T-cell (primary cell): ENCODE results near the gene RAP1A. TPM values are rescaled to one million over a fixed set of nuclear protein-coding genes. Genes with fewer than 3 reads are reported as not detected.

Experiments used
- ATAC-seq, 4 experiments: fragments of 200-7000 bp in 3 of 4; fragments of 150-1000 bp in 1 of 4; cut with Tn5 transposase; replicated peaks in 1 of 4; 1 replicate in 3 of 4; 2 replicates in 1 of 4; pipeline ENCODE4 v1.10.0; 2021; ENCODE audit warnings: moderate library complexity in 3 of 4, mild to moderate bottlenecking in 2 of 4, moderate number of reproducible peaks in 1 of 4
- CTCF ChIA-PET, 2 donors: fragments of 300-600 bp; sonication (Branson Sonifier 250); formaldehyde crosslinking; loops; one replicate each; lab custom pipeline; 2022; ENCODE audit warnings: antibody characterized with exemption in 2 of 2; lab: Charles Lee
- POLR2A ChIA-PET, 2 donors: fragments of 300-600 bp; sonication (Branson Sonifier 250); formaldehyde crosslinking; loops; one replicate each; lab custom pipeline; 2022; ENCODE audit warnings: antibody characterized with exemption in 2 of 2; lab: Charles Lee
- DNase-seq, 35 experiments: peaks; one replicate each; pipeline versions ENCODE4 v3.0.0 to v3.0.0-alpha.2; 2013 to 2023
- H3K27ac ChIP-seq: one replicate; pipeline ENCODE4 v1.5.1; 2013; ENCODE audit warnings: low read length
- H3K27me3 ChIP-seq, 2 experiments: replicated peaks in 1 of 2; 1 replicate in 1 of 2; 2 replicates in 1 of 2; pipeline versions ENCODE4 v1.6.1 to v1.7.0; 2013; ENCODE audit warnings: low read length in 1 of 2, mixed read lengths in 1 of 2; ENCODE audit not compliant: control insufficient read depth in 2 of 2, insufficient read depth in 2 of 2; ENCODE audit errors: extremely low read depth in 1 of 2
- H3K36me3 ChIP-seq, 2 donors: 1 replicate in 1 of 2; 2 replicates in 1 of 2; pipeline versions ENCODE4 v1.6.1 to v1.7.0; 2013; ENCODE audit warnings: low read length in 1 of 2; ENCODE audit not compliant: control insufficient read depth in 2 of 2, insufficient read depth in 1 of 2; ENCODE audit errors: extremely low read depth in 1 of 2
- H3K4me1 ChIP-seq, 2 experiments: 1 replicate in 1 of 2; 2 replicates in 1 of 2; pipeline versions ENCODE4 v1.6.1 to v1.7.0; 2013; ENCODE audit warnings: low read length in 2 of 2, mixed read lengths in 1 of 2; ENCODE audit not compliant: insufficient read depth in 2 of 2, control insufficient read depth in 1 of 2; ENCODE audit errors: extremely low read depth in 1 of 2
- H3K4me3 ChIP-seq, 2 donors: 1 replicate in 1 of 2; 2 replicates in 1 of 2; pipeline versions ENCODE4 v1.5.1 to v1.7.0; 2013; ENCODE audit warnings: mild to moderate bottlenecking in 2 of 2, low read length in 1 of 2, moderate library complexity in 1 of 2; ENCODE audit not compliant: control insufficient read depth in 1 of 2; ENCODE audit errors: extremely low read depth in 1 of 2
- H3K9me3 ChIP-seq: 2 replicates; pipeline ENCODE4 v1.7.0; 2013
- H3K27ac Mint-ChIP-seq, 2 donors: one replicate each; pipeline ENCODE4 v1.8.0; 2020 to 2021; ENCODE audit warnings: mild to moderate bottlenecking in 2 of 2, mixed read lengths in 2 of 2
- H3K27me3 Mint-ChIP-seq, 2 donors: one replicate each; pipeline ENCODE4 v1.8.0; 2021 to 2022; ENCODE audit warnings: mixed read lengths in 2 of 2
- H3K36me3 Mint-ChIP-seq: one replicate; pipeline ENCODE4 v1.8.0; 2021; ENCODE audit warnings: mixed read lengths
- H3K4me1 Mint-ChIP-seq, 3 donors: one replicate each; pipeline ENCODE4 v1.8.0; 2020 to 2022; ENCODE audit warnings: mixed read lengths in 3 of 3, mild to moderate bottlenecking in 1 of 3
- H3K4me3 Mint-ChIP-seq, 3 donors: one replicate each; pipeline ENCODE4 v1.8.0; 2020 to 2022; ENCODE audit warnings: mild to moderate bottlenecking in 3 of 3, mixed read lengths in 3 of 3, moderate library complexity in 3 of 3
- H3K9me3 Mint-ChIP-seq, 3 donors: one replicate each; pipeline ENCODE4 v1.8.0; 2020 to 2022; ENCODE audit warnings: mixed read lengths in 3 of 3
- WGBS: methylation state at CpG from one replicate; pipeline ENCODE4 v1.1.5; 2013; ENCODE audit warnings: missing lambda C conversion rate; ENCODE audit not compliant: insufficient coverage; 5-methylcytosine and 5-hydroxymethylcytosine counted together
- total RNA-seq, 35 experiments: library from RNA in 6 of 35; stranded (reverse) in 6 of 35; fragments of 120-200 nt in 1 of 35; gene quantifications; one replicate each; pipeline versions ENCODE4 v1.2.1 to v1.2.4 and lab custom pipeline; 2013 to 2026

RAP1A gene
- total RNA-seq, 5 donors from 2014 or later (not counting 1 experiment from before 2014, with no cell fraction given) = 95.0 to 108 (median 103) TPM

GRCh38 chr1:111733183-111733991, 113.8 kb downstream of the RAP1A start:
- CTCF ChIA-PET = no interaction called here
- ATAC-seq = no peak
- Mint-ChIP-seq H3K27ac (no peak overlapping the region), H3K36me3 (no peaks in the 10 kb centered on the region), H3K27me3 (peaks cover 7 to 10% of the 10 kb centered on the region in 2 donors), H3K4me3 (no peak overlapping the region), H3K4me1 (peaks cover 8 to 11% (median 10%) of the 10 kb centered on the region in 3 donors), H3K9me3 (no peaks in the 10 kb centered on the region)
- H3K36me3 ChIP-seq = no peaks in the 10 kb centered on the region
- POLR2A ChIA-PET = no interaction called here
- H3K9me3 ChIP-seq = no peaks in the 10 kb centered on the region
- H3K4me1 ChIP-seq = peaks cover 0 to 13% of the 10 kb centered on the region in 2 experiments
- 54% methylated on average over 3 of the region's 9 CpGs for WGBS
- H3K4me3 ChIP-seq = no peak overlapping the region
- peak in 4 of 35 experiments; percentile 3 to 27 (median 16) for DNase-seq
- no peak overlapping the region for H3K27ac ChIP-seq
- H3K27me3 ChIP-seq = peaks cover 0 to 41% of the 10 kb centered on the region in 2 experiments

GRCh38 chr1:111733992-111734341, 114.4 kb downstream of the RAP1A start:
- whole genome bisulfite sequencing = 100% methylated on average over 2 of the region's 5 CpGs
- CTCF ChIA-PET = interaction anchor here in 1 of 2 donors (0.6 kb wide), 1 partner anchor 19 kb away, joined by 3 read pairs; no protein-coding TSS in a partner anchor

GRCh38 chr1:111734426-111734825, 114.8 kb downstream of the RAP1A start:
- no peak overlapping the region for H3K4me3 ChIP-seq
- no peaks in the 10 kb centered on the region for H3K9me3 Mint-ChIP-seq
- 100% methylated on average over 3 of the region's 3 CpGs for WGBS
- H3K36me3 ChIP-seq = no peaks in the 10 kb centered on the region
- ChIA-PET CTCF (interaction anchor here in 1 of 2 donors (0.6 kb wide), 1 partner anchor 20 kb away, joined by 3 read pairs; no protein-coding TSS in a partner anchor), POLR2A (no interaction called here)
- ATAC-seq (no peak), DNase-seq (no peak)
- H3K27ac ChIP-seq = no peak overlapping the region
- H3K9me3 ChIP-seq = no peaks in the 10 kb centered on the region
- H3K27me3 Mint-ChIP-seq = peaks cover 7 to 12% of the 10 kb centered on the region in 2 donors
- H3K27ac Mint-ChIP-seq = no peak overlapping the region
- H3K27me3 ChIP-seq = peaks cover 0 to 49% of the 10 kb centered on the region in 2 experiments
- H3K36me3 Mint-ChIP-seq = no peaks in the 10 kb centered on the region
- H3K4me1 Mint-ChIP-seq = peaks cover 11 to 16% (median 14%) of the 10 kb centered on the region in 3 donors
- no peak overlapping the region for H3K4me3 Mint-ChIP-seq
- peaks cover 0 to 23% of the 10 kb centered on the region in 2 experiments for H3K4me1 ChIP-seq

More at GRCh38 chr1:111733992-111734341, 114.4 kb downstream of the RAP1A start:
- Mint-ChIP-seq H3K4me3 (no peak overlapping the region), H3K27ac (no peak overlapping the region), H3K4me1 (peaks cover 11 to 15% (median 14%) of the 10 kb centered on the region in 3 donors), H3K27me3 (peaks cover 7 to 12% of the 10 kb centered on the region in 2 donors), H3K9me3 (no peaks in the 10 kb centered on the region), H3K36me3 (no peaks in the 10 kb centered on the region)
- POLR2A ChIA-PET = no interaction called here
- peak in 1 of 35 experiments; percentile 23 for DNase-seq
- H3K27ac ChIP-seq = no peak overlapping the region
- no peak for ATAC-seq
- H3K27me3 ChIP-seq = peaks cover 0 to 45% of the 10 kb centered on the region in 2 experiments
- H3K4me1 ChIP-seq = peaks cover 0 to 19% of the 10 kb centered on the region in 2 experiments
- no peak overlapping the region for H3K4me3 ChIP-seq
- H3K9me3 ChIP-seq = no peaks in the 10 kb centered on the region
- H3K36me3 ChIP-seq = no peaks in the 10 kb centered on the region

GRCh38 chr1:111734856-111735255, 115.3 kb downstream of the RAP1A start:
- ChIA-PET CTCF (no interaction called here), POLR2A (no interaction called here)

GRCh38 chr1:111735321-111735720, 115.7 kb downstream of the RAP1A start:
- DNase-seq (no peak), ATAC-seq (no peak)
- H3K4me3 Mint-ChIP-seq = no peak overlapping the region
- WGBS = 70% methylated on average over 1 of the region's 4 CpGs
- H3K36me3 Mint-ChIP-seq = no peaks in the 10 kb centered on the region
- Histone ChIP-seq H3K9me3 (no peaks in the 10 kb centered on the region), H3K27ac (no peak overlapping the region), H3K4me3 (no peak overlapping the region), H3K27me3 (peaks cover 0 to 57% of the 10 kb centered on the region in 2 experiments), H3K4me1 (peaks cover 0 to 32% of the 10 kb centered on the region in 2 experiments), H3K36me3 (no peaks in the 10 kb centered on the region)
- POLR2A ChIA-PET = no interaction called here
- H3K27me3 Mint-ChIP-seq = peaks cover 10 to 16% of the 10 kb centered on the region in 2 donors
- CTCF ChIA-PET = no interaction called here
- H3K4me1 Mint-ChIP-seq = peaks cover 14 to 24% (median 18%) of the 10 kb centered on the region in 3 donors
- H3K27ac Mint-ChIP-seq = no peak overlapping the region
- H3K9me3 Mint-ChIP-seq = no peaks in the 10 kb centered on the region

More at GRCh38 chr1:111734856-111735255, 115.3 kb downstream of the RAP1A start:
- Mint-ChIP-seq H3K9me3 (no peaks in the 10 kb centered on the region), H3K36me3 (no peaks in the 10 kb centered on the region), H3K4me3 (no peak overlapping the region), H3K27ac (no peak overlapping the region), H3K27me3 (peaks cover 9 to 14% of the 10 kb centered on the region in 2 donors), H3K4me1 (peaks cover 12 to 20% (median 16%) of the 10 kb centered on the region in 3 donors)
- Histone ChIP-seq H3K27me3 (peaks cover 0 to 53% of the 10 kb centered on the region in 2 experiments), H3K27ac (no peak overlapping the region), H3K9me3 (no peaks in the 10 kb centered on the region), H3K4me1 (peaks cover 0 to 27% of the 10 kb centered on the region in 2 experiments), H3K4me3 (no peak overlapping the region), H3K36me3 (no peaks in the 10 kb centered on the region)
- no peak for DNase-seq
- no peak for ATAC-seq
- WGBS = 88% methylated on average over 1 of the region's 3 CpGs

GRCh38 chr1:111735858-111736544, 116.4 kb downstream of the RAP1A start:
- Histone ChIP-seq H3K9me3 (no peaks in the 10 kb centered on the region), H3K4me1 (peaks cover 0 to 36% of the 10 kb centered on the region in 2 experiments), H3K36me3 (no peaks in the 10 kb centered on the region), H3K27ac (no peak overlapping the region), H3K4me3 (no peak overlapping the region), H3K27me3 (peaks cover 1 to 64% of the 10 kb centered on the region in 2 experiments)
- DNase-seq (peak in 1 of 35 experiments; percentile 3), ATAC-seq (no peak)
- Mint-ChIP-seq H3K4me1 (peaks cover 18 to 31% (median 22%) of the 10 kb centered on the region in 3 donors), H3K4me3 (no peak overlapping the region), H3K27me3 (peaks cover 14 to 21% of the 10 kb centered on the region in 2 donors), H3K36me3 (no peaks in the 10 kb centered on the region), H3K27ac (no peak overlapping the region), H3K9me3 (no peaks in the 10 kb centered on the region)
- ChIA-PET POLR2A (no interaction called here), CTCF (interaction anchor here in 1 of 2 donors (1.2 kb wide), 1 partner anchor 21 kb away, joined by 6 read pairs; no protein-coding TSS in a partner anchor)
- WGBS = 96% methylated on average over 4 of the region's 8 CpGs
